ENCODE results near the gene RAB8A. TPM values are rescaled to one million over a fixed set of nuclear protein-coding genes. Genes with fewer than 3 reads are reported as not detected.

RAB8A gene
- total RNA-seq (2021) = 68.4 to 81.8 TPM (median 74.0 TPM) in 3 replicates
- percentile 70 among the genes with signal in this experiment for Bru-seq, nascent RNA
- long read RNA-seq, experiment 1, transcript RAB8A-201 (8 exons, 2,827 nt) = major isoform, 493 of 522 reads
- long read RNA-seq, experiment 1, partial matches to known transcripts = 6 of 522 reads
- long read RNA-seq, experiment 1, other reads (novel, unspliced or antisense) = 18 of 522 reads
- long read RNA-seq, experiment 2, transcript RAB8A-201 (8 exons, 2,827 nt) = major isoform, 49 of 85 reads
- long read RNA-seq, experiment 2, partial matches to known transcripts = 24 of 85 reads
- long read RNA-seq, experiment 2, other reads (novel, unspliced or antisense) = 10 of 85 reads
- long read RNA-seq, experiment 3, transcript RAB8A-201 (8 exons, 2,827 nt) = major isoform, 192 of 206 reads
- long read RNA-seq, experiment 3, partial matches to known transcripts = 9 of 206 reads
- long read RNA-seq, experiment 3, other reads (novel, unspliced or antisense) = 2 of 206 reads

- H3K36me3 Mint-ChIP-seq = peaks cover 5% of the 10 kb centered on the region; the same call in 1 of the 2 replicates
- H3K27me3 Mint-ChIP-seq (ENCODE audit: low read depth) = peaks cover 2% of the 10 kb centered on the region; the same call in 1 of the 2 replicates
- H3K9me3 Mint-ChIP-seq = no peaks in the 10 kb centered on the region
- DNase-seq (ENCODE audit: low spot score) (peak; percentile 97), ATAC-seq (peak; percentile 95)
- peak within 1 kb of the TSS; percentile 96 for H3K4me3 Mint-ChIP-seq
- POLR2A ChIA-PET = interaction anchor here (0.7 to 2.1 kb wide), 6 partner anchors 14 to 69 kb away, joined by 3 to 17 read pairs (median 3); partner anchors contain the start of gene TPM4
- CTCF ChIA-PET = interaction anchor here (0.5 to 3.1 kb wide), 36 partner anchors 12 to 1464 kb away, joined by 3 to 22 read pairs (median 4); partner anchors contain the start of genes AKAP8L, FAM32A, HSH2D and TPM4
- H3K27ac Mint-ChIP-seq = peak within 1 kb of the TSS; percentile 96
- peaks cover 13% of the 10 kb centered on the region for H3K4me1 Mint-ChIP-seq
- TF ChIP-seq ZMAT4 (CRISPR knock-in tag; IDR thresholded peaks at IDR 0.05) (no peak), HMGA2 (CRISPR knock-in tag; IDR thresholded peaks at IDR 0.05) (no peak), CREB1 (CRISPR knock-in tag; IDR thresholded peaks at IDR 0.05) (no peak), MLX (CRISPR knock-in tag; IDR thresholded peaks at IDR 0.05) (no peak), ZNF317 (CRISPR knock-in tag; IDR thresholded peaks at IDR 0.05; ENCODE audit: borderline replicate concordance, low read depth) (no peak), RELA (CRISPR knock-in tag; IDR thresholded peaks at IDR 0.05; ENCODE audit: borderline replicate concordance) (no peak), FOXP1 (CRISPR knock-in tag; IDR thresholded peaks at IDR 0.05; ENCODE audit: borderline replicate concordance) (0 out of 2 replicates have a peak, but pooled peaks have one; percentile 18), E2F5 (CRISPR knock-in tag; IDR thresholded peaks at IDR 0.05) (peak; percentile 99), FOXP4 (CRISPR knock-in tag; IDR thresholded peaks at IDR 0.05) (peak; percentile 3; the same call in 1 of the 2 replicates), ZBTB43 (CRISPR knock-in tag; IDR thresholded peaks at IDR 0.05) (no peak), OVOL2 (CRISPR knock-in tag; IDR thresholded peaks at IDR 0.05; ENCODE audit: borderline replicate concordance) (no peak), NR3C1 (CRISPR knock-in tag; conservative IDR thresholded peaks at IDR 0.05; ENCODE audit: low read depth) (no peak), HMGXB4 (CRISPR knock-in tag; IDR thresholded peaks at IDR 0.05) (peak; percentile 84; the same call in 1 of the 2 replicates), ZBTB21 (CRISPR knock-in tag; IDR thresholded peaks at IDR 0.05; ENCODE audit: borderline replicate concordance) (no peak; the same call in 1 of the 2 replicates), MAX (CRISPR knock-in tag; IDR thresholded peaks at IDR 0.05) (peak; percentile 95), FOXK1 (CRISPR knock-in tag; IDR thresholded peaks at IDR 0.05) (peak; percentile 77; the same call in 1 of the 2 replicates), ZNF138 (CRISPR knock-in tag; conservative IDR thresholded peaks at IDR 0.05) (no peak), ZNF423 (CRISPR knock-in tag; IDR thresholded peaks at IDR 0.05) (no peak), ZNF532 (CRISPR knock-in tag; IDR thresholded peaks at IDR 0.05; ENCODE audit: borderline replicate concordance) (no peak), SOX15 (CRISPR knock-in tag; IDR thresholded peaks at IDR 0.05) (no peak), IRF1 (CRISPR knock-in tag; IDR thresholded peaks at IDR 0.05) (no peak)
Observed at GRCh38 chr19:16111160-16111908, at the start of gene RAB8A. TSS of gene RAB8A (plus strand) at chr19:16111889. CDS start at chr19:16111902, 13 bp downstream.

All from WTC11 (cell line).